DMS 273 (cell line): ENCODE results near the gene CHCHD6.

Experiments used
- DNase-seq: peaks from one replicate; lab custom pipeline; 2025; ENCODE audit not compliant: unreplicated experiment; lab: John Stamatoyannopoulos, UW

Gene CHCHD6

DNA sequence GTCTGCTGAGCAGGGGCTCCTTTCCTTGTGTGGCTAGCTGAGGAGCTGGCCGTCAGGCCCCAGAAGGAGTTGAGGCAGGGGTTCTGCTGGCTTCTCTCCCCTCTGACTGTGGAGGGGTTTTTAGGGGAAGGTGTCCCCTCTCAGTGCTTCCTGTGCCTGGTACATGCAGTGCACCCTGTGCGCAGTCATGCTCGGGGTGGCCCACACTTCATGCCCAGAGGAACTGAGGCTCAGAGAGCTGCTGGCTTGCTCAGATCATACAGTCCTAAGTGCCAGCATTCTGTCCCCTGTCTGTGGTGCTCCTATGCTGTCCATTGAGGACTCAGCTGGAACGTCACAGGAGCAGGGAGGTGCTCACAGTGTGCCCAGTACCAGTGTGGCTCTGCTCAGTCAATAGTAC, 211.0 kb downstream of the CHCHD6 start:
- no peak for DNase-seq

GRCh38 chr3:126916546-126916945, 212.5 kb downstream of the CHCHD6 start:
- no peak for DNase-seq

GRCh38 chr3:126917232-126917804, 213.3 kb downstream of the CHCHD6 start:
- DNase-seq = no peak

DNA sequence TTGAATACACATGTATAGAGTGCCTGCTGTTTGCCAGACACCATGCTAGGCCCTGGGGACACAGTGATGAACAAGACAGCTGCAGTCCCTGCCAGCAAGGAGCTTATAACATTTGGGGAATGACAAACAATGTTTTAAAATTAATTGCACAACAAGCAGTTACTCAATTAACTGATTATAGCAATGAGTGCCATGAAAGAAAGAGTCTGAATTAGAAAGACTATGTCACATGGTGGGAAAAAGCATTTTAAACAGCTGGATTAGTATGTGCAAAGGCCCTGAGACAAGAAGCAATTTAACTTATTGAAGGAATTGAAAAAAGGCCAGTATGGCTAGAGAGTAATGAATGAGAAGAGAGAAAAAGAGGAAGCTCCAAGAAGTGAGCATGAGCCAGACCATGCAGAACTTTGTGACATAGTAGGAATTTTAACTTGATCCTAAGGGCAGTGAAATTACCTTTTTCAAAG, 214.3 kb downstream of the CHCHD6 start:
- no peak for DNase-seq

DNA sequence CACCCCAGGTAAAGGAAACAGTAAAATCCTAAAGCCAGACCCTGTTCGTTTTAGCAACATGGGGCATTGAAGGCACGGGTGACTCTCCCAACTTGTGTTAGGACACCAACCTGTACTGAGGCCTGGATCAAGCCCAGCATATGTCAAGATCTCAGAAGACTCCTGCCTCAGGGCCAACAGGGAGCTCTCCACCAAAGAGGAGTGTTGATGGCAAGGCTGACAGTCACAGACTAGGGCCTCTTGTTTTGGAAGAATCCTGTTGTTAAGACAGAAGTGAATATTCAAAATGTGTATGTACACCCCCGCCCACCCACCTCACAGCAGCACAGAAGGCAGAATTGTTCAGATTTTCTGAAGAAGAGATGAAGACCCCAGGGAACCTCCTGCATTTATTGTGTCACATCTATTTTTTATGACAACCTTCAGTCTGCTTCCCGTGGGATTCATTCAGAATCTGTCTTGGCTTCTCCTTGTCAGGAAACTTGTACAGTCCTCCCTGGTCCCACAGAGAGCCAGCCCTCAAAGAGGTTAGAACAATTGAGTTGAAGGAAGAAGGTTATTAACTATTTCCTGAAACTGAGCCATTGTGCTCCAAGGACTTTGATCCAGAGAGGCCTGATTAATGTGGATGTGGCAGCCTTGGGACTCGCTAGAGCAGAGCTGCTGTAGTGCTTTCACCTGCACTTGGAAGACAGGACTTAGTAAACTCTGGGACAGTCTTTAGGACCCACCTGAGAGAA, 217.2 kb downstream of the CHCHD6 start:
- DNase-seq = no peak

GRCh38 chr3:126922466-126922865, 218.4 kb downstream of the CHCHD6 start:
- DNase-seq = no peak

GRCh38 chr3:126923423-126923822, 219.4 kb downstream of the CHCHD6 start:
- no peak for DNase-seq

GRCh38 chr3:126923895-126924294, 219.9 kb downstream of the CHCHD6 start:
- DNase-seq = no peak

DNA sequence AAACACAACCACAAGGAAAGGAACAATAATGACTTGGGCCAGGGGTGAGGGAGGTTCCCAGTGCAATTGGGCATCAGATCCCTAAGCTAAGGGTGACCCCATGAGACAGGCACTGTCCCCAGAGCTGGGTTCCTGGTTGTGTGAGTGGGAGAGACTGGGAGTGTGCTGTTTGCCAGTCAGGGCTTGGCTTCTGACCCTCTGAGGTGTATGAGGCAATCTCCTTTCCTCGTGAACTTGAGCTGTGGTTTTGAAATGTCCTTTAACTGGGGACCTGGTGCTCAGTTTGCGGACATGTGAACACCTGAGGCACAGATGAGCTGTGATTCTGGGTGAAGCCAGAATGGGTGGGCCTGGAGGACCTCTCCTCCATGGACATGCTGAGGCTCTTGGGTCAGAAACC, 220.4 kb downstream of the CHCHD6 start:
- DNase-seq = no peak

GRCh38 chr3:126925411-126926171, 221.6 kb downstream of the CHCHD6 start:
- no peak for DNase-seq

GRCh38 chr3:126926684-126927400, 222.8 kb downstream of the CHCHD6 start:
- no peak for DNase-seq

DNA sequence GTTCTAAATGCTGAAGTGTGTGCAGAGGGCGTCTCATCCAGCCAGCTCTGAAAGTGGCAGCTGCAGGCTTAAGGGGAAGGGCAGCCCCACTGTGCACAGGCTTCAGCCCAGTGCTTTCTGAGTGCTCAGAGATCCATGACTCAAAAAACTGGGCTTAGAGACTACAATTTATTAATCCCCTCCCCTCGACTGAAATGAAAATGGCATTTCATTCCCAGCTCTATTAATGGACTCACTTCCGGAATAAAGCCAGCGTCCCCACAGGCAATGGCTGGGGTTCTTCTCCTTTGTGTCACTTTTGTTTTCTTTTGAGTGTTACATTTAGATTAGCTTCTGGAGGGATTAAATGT, 223.3 kb downstream of the CHCHD6 start:
- DNase-seq = no peak

DNA sequence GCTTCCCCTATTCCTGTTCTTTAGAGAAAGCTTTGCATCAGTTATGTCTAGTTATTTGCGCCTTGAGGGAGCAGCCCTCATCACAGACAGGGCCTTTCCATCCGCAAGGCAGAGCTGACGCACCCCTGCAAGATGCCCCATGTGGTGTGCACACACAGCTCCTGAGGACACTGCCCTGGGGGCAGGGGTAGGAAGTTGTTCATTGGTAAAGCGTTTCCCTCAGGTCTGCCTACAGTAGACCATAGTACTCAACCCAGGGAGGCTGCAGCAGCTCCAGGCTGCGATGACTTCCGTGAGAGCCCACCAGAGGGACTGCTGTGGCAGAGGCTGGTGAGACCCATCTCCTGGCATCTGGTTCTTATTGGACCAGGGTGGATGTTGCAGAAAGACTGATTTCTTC, 223.8 kb downstream of the CHCHD6 start:
- DNase-seq = no peak

DNA sequence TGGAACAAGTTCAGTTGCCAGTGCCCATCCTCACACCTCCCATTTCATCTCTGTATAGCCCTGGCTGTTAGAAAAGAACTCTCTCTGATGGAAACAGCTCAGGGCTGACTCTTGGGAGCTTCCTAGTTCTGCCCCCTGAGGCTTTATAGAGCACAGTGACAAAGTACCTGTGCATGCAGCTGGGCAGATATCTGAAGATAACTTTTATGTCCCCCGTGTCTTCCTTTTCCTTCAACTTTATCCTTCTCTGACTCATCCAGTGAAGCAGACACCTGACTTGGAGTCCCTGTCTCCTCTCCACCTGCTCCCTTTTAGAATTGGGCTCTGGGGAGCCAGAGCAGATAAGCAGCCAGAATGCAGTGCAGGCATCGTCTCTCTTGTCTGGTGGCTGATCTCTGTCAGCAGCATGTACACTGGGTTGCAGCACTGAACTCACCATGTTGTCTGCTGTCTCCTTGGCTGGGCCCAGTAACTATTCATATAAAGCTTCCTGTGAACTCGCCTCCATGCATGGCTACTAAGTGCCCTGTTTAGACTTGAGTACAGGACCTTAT, 225.0 kb downstream of the CHCHD6 start:
- DNase-seq = no peak

DNA sequence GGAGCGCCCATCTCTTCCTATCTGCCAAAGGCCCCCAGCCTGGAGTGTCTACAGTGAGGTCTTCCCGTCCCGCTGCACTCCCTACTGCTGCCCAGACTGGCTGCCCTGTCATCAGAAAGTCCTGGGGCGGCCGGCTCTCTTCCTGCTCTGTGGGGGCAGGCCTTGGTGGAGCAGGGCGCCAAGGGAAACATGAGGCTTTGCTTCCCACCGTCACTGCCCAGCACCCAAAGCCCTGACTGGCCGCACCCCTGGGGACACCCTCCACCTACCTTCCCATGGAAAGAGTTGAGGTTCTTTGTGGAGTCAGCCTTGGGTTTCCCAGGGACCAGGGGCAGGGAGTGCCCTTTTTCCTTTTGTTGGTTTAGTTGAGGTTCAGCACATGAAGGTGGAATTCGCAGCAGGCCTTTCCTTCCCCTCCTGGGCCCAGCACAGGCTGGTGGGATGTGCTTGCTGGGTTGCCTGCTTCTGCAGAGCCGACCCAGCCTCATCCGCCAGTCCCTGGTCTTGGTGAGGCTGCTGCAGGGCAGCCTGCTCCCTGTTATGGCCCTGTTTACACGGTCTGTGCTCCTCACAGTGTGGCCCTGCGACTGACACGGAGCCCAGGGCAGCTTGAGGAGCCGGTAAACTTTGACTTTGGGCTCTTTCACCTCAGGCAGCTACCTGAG, 227.0 kb downstream of the CHCHD6 start:
- no peak for DNase-seq

DNA sequence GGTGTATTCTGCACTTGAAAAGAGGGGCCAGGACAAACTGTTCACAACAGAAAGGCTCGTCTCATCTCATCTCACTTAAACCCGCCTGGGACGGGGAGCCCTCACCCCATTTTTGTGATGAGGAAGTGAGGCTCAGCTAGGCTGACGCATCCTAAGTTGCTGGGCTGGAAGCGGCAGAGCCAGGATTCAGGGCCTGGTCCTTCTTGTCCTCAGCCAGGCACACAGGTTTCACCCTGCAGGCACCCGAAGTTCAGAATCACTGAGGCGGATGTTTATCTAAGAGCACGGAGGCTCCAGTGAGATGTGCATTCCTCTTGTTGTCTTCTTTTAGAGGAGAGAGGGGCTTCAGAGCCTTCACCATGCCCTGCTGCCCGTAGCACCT, 227.8 kb downstream of the CHCHD6 start:
- no peak for DNase-seq

DNA sequence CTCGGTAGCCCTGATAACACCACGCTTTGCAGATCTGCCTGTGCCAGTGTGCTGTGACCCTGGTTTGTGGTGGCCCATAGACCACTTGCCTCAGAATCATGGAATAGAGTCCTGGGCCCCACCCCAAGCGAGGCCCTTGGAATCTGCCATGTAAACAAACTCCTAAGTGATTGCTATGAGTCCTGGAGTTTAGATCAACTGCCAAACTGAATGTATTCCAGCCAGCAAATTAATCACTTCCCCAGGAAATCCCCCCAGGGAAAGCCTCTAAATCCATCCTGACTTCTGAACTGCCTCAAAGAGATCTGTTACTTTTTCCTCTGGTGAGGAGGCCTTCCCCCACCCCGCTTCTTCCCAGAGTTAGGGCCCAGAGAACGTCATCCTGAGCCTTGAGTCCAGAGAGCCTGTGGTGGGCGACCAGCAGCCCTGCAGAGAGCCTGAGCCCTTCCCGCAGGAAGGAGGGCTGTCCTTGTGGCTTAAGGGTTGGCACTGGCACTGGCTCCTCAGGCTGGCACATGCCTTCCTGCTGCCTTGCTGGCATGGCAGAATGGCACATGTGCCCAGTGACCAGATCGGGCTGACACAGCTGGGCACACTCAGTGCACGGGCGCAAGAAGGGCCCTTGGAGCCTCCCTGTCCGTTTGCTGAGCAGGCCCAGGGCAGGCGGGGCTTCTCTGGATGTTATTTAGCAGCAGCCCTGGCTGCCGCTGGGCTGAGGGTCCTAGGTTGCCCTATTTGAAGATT, 228.3 kb downstream of the CHCHD6 start:
- no peak for DNase-seq

DNA sequence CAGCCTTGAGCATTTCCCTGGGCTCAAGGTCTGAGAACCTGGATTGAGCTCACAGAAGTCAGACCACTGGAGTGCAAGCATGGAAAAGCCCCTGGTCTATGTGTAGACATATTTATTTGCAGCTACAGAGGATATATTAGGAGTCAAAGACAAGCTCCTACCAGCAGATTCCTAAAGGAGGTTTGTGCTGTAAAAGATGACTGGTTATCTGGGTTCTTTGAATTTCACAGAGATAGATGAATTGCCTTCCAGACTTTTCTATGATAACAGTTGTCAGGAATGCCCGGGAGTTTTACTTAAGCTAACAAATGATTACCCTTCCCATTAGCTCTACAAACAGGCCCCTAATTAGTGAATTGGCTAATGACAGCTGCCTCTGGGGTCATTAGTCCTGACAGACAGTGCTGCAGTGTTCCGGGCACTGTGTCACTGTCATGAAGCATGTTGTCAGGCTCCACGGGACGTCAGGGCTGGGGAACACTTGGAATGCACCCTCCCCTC, 230.0 kb downstream of the CHCHD6 start:
- DNase-seq = no peak

- no peak for DNase-seq
These were observed 231.0 kb downstream of the CHCHD6 start for GRCh38 chr3:126934991-126935390.
